A673 (cell line): ENCODE results near the gene HNRNPC. TPM values are rescaled to one million over a fixed set of nuclear protein-coding genes. Genes with fewer than 3 reads are reported as not detected.
"Not testable (repeated sequence)": the region's sequence is repeated elsewhere in the genome, so short reads cannot be mapped to it uniquely, and the experiment has no call there.

Source experiments
- BruUV-seq: library from RNA; stranded (reverse); fragments of 400-500 nt; replicated peaks from 2 replicates; lab custom pipeline; 2021; lab: Mats Ljungman, UMichigan
- CTCF ChIA-PET: fragments of 300-600 bp; sonication (Branson Sonifier 250); formaldehyde crosslinking; loops from one replicate; lab custom pipeline; 2022; ENCODE audit warnings: antibody characterized with exemption; lab: Charles Lee
- POLR2A ChIA-PET: fragments of 300-600 bp; sonication (Branson Sonifier 250); formaldehyde crosslinking; loops from one replicate; lab custom pipeline; 2022; ENCODE audit warnings: antibody characterized with exemption; ENCODE audit not compliant: low non-redundant PET; lab: Charles Lee
- DNase-seq: peaks from one replicate; pipeline ENCODE4 v3.0.0-alpha.2; 2015; ENCODE audit warnings: low spot score
- H3K27ac ChIP-seq: fragments of 200-600 bp; sonication (generic); 2 replicates; pipeline ENCODE4 v1.5.1; 2016; ENCODE audit warnings: mixed run types, low read depth, mild to moderate bottlenecking, mixed read lengths, antibody characterized with exemption, low read length; ENCODE audit not compliant: poor library complexity, severe bottlenecking
- H3K27me3 ChIP-seq: fragments of 200-600 bp; sonication (generic); replicated peaks from 2 replicates; pipeline ENCODE4 v1.6.1; 2017; ENCODE audit warnings: mixed run types, low read depth, mild to moderate bottlenecking, mixed read lengths, antibody characterized with exemption, low read length; ENCODE audit not compliant: insufficient read depth, poor library complexity
- H3K36me3 ChIP-seq: fragments of 200-600 bp; sonication (generic); 2 replicates; pipeline ENCODE4 v1.6.1; 2016; ENCODE audit warnings: mixed run types, mild to moderate bottlenecking, mixed read lengths, antibody characterized with exemption, low read length; ENCODE audit not compliant: insufficient read depth, poor library complexity, severe bottlenecking
- H3K4me1 ChIP-seq: fragments of 200-600 bp; sonication (generic); 2 replicates; pipeline ENCODE4 v1.6.1; 2017; ENCODE audit warnings: mixed run types, mild to moderate bottlenecking, mixed read lengths, antibody characterized with exemption, low read length; ENCODE audit not compliant: insufficient read depth, poor library complexity, severe bottlenecking
- H3K4me3 ChIP-seq: fragments of 200-600 bp; sonication (generic); 2 replicates; pipeline ENCODE4 v1.5.1; 2016; ENCODE audit warnings: low read depth, mixed run types, mild to moderate bottlenecking, mixed read lengths, low read length; ENCODE audit not compliant: poor library complexity, severe bottlenecking
- H3K9me3 ChIP-seq: fragments of 200-600 bp; sonication (generic); 2 replicates; pipeline ENCODE4 v1.6.1; 2016; ENCODE audit warnings: mixed run types, low read depth, mild to moderate bottlenecking, mixed read lengths, antibody characterized with exemption, low read length; ENCODE audit not compliant: poor library complexity, severe bottlenecking
- CTCF ChIP-seq: fragments of 300-800, 200-600 bp; sonication (generic); conservative IDR thresholded peaks from 2 replicates; pipeline ENCODE4 v1.5.1; 2017; ENCODE audit warnings: low read depth, mild to moderate bottlenecking, antibody characterized with exemption, low read length, moderate library complexity, mixed read lengths
- EZH2 ChIP-seq: fragments of 200-600 bp; sonication (generic); IDR thresholded peaks from 2 replicates; pipeline ENCODE4 v1.6.1; 2017; ENCODE audit warnings: borderline replicate concordance, low read depth, mild to moderate bottlenecking, mixed read lengths, antibody characterized with exemption, low read length; ENCODE audit not compliant: poor library complexity, severe bottlenecking
- intact Hi-C: fragments of 100-400 bp; cut with micrococcal nuclease; formaldehyde crosslinking; loops from one replicate; pipeline ENCODE4 v1.10.0; 2022; ENCODE audit not compliant: unreplicated experiment
- total RNA-seq: library from RNA; stranded (reverse); gene quantifications from 2 replicates; pipeline ENCODE4 v1.2.3, GENCODE V29; 2021

HNRNPC gene
- total RNA-seq, 1 experiment from 2014 or later: 949 TPM

- Histone ChIP-seq H3K27ac (no peak overlapping the region), H3K9me3 (no peaks in the 10 kb centered on the region), H3K4me1 (no peaks in the 10 kb centered on the region), H3K4me3 (no peak overlapping the region), H3K27me3 (no peaks in the 10 kb centered on the region), H3K36me3 (no peaks in the 10 kb centered on the region)
- intact Hi-C loops: no loop called here
- BruUV-seq: no TSS peak
- CTCF ChIA-PET: no interaction called here
- TF ChIP-seq EZH2 (no peak), CTCF (no peak)
- DNase-seq: no peak
- POLR2A ChIA-PET: no interaction called here
Measured at GRCh38 chr14:21298358-21298757, 29.1 kb upstream of the HNRNPC start.

- H3K36me3 ChIP-seq, H3K9me3 ChIP-seq, intact Hi-C loops, H3K4me3 ChIP-seq, CTCF ChIA-PET, H3K27ac ChIP-seq, BruUV-seq, POLR2A ChIA-PET, DNase-seq, H3K27me3 ChIP-seq, H3K4me1 ChIP-seq: not testable (repeated sequence)
Measured at GRCh38 chr14:21294026-21294425, 24.8 kb upstream of the HNRNPC start.

- H3K4me3 ChIP-seq: no peak overlapping the region
- H3K27ac ChIP-seq: no peak overlapping the region
- TF ChIP-seq CTCF (no peak), EZH2 (no peak)
- no TSS peak for BruUV-seq
- ChIA-PET POLR2A (no interaction called here), CTCF (no interaction called here)
- intact Hi-C loops: no loop called here
- H3K9me3 ChIP-seq: no peaks in the 10 kb centered on the region
- H3K4me1 ChIP-seq: no peaks in the 10 kb centered on the region
- DNase-seq: no peak
- H3K36me3 ChIP-seq: no peaks in the 10 kb centered on the region
- H3K27me3 ChIP-seq: no peaks in the 10 kb centered on the region
Measured at GRCh38 chr14:21287168-21287567, 17.9 kb upstream of the HNRNPC start.

- CTCF ChIA-PET, POLR2A ChIA-PET, H3K27ac ChIP-seq, H3K36me3 ChIP-seq, intact Hi-C loops, H3K4me1 ChIP-seq, DNase-seq, H3K27me3 ChIP-seq, H3K9me3 ChIP-seq, BruUV-seq, H3K4me3 ChIP-seq: not testable (repeated sequence)
Measured at GRCh38 chr14:21286516-21286915, 17.3 kb upstream of the HNRNPC start.

GRCh38 chr14:21281917-21282316 is 12.7 kb upstream of the HNRNPC start:
- H3K27ac ChIP-seq, H3K27me3 ChIP-seq, H3K4me3 ChIP-seq, H3K4me1 ChIP-seq, DNase-seq, BruUV-seq, POLR2A ChIA-PET, intact Hi-C loops, H3K36me3 ChIP-seq, H3K9me3 ChIP-seq, CTCF ChIA-PET: not testable (repeated sequence)
